Neural cell (in vitro differentiated cells): ENCODE measurements around the gene WFDC10B. TPM values are rescaled to one million over a fixed set of nuclear protein-coding genes. Genes with fewer than 3 reads are reported as not detected.
"Not testable (repeated sequence)": the region's sequence is repeated elsewhere in the genome, so short reads cannot be mapped to it uniquely, and the experiment has no call there.

Experiments
- H2AFZ ChIP-seq: fragments of 200-600, 300-800 bp; sonication (generic), shearing (Covaris generic); 2 replicates; pipeline ENCODE4 v1.6.0; 2014; ENCODE audit warnings: low read depth, mild to moderate bottlenecking, antibody characterized with exemption, low read length, moderate library complexity
- H3F3A ChIP-seq: fragments of 200-600 bp; shearing (Covaris generic); 2 replicates; pipeline ENCODE4 v1.6.1; 2016; ENCODE audit warnings: mild to moderate bottlenecking, moderate library complexity, mixed read lengths, antibody characterized with exemption, low read length; ENCODE audit not compliant: insufficient read depth, poor library complexity, severe bottlenecking
- H3K27ac ChIP-seq: fragments of 200-600, 300-800 bp; sonication (generic), shearing (Covaris generic); 2 replicates; pipeline ENCODE4 v1.5.1; 2014; ENCODE audit warnings: mild to moderate bottlenecking, low read length, moderate library complexity
- H3K27me3 ChIP-seq: fragments of 300-800, 200-600 bp; sonication (generic), shearing (Covaris generic); 2 replicates; pipeline ENCODE4 v1.6.0; 2014; ENCODE audit warnings: mild to moderate bottlenecking, low read depth, low read length, moderate library complexity; ENCODE audit not compliant: insufficient read depth
- H3K36me3 ChIP-seq: fragments of 300-800, 200-600 bp; sonication (generic), shearing (Covaris generic); 2 replicates; pipeline ENCODE4 v1.5.1; 2014; ENCODE audit warnings: mild to moderate bottlenecking, antibody characterized with exemption, low read length, moderate library complexity; ENCODE audit not compliant: insufficient read depth
- H3K4me2 ChIP-seq: fragments of 300-800, 200-600 bp; sonication (generic), shearing (Covaris generic); 2 replicates; pipeline ENCODE4 v1.6.0; 2014; ENCODE audit warnings: mild to moderate bottlenecking, low read length
- H3K4me3 ChIP-seq: fragments of 300-800, 200-600 bp; sonication (generic), shearing (Covaris generic); 2 replicates; pipeline ENCODE4 v1.5.1; 2014; ENCODE audit warnings: mild to moderate bottlenecking, low read length, moderate library complexity
- H3K79me2 ChIP-seq: fragments of 200-600 bp; shearing (Covaris generic); replicated peaks from 2 replicates; pipeline ENCODE4 v1.6.0; 2014; ENCODE audit warnings: mild to moderate bottlenecking, low read length, moderate library complexity; ENCODE audit not compliant: insufficient read depth
- H3K9ac ChIP-seq: fragments of 300-800, 200-600 bp; sonication (generic), shearing (Covaris generic); 2 replicates; pipeline ENCODE4 v1.6.1; 2016; ENCODE audit warnings: mild to moderate bottlenecking, low read length, mixed read lengths
- H3K9me2 ChIP-seq: fragments of 200-600 bp; shearing (Covaris generic); 2 replicates; pipeline ENCODE4 v1.6.1; 2016; ENCODE audit warnings: mild to moderate bottlenecking, low read length, mixed read lengths; ENCODE audit not compliant: insufficient read depth
- H3K9me3 ChIP-seq: fragments of 200-600, 300-800 bp; sonication (generic), shearing (Covaris generic); 2 replicates; pipeline ENCODE4 v1.6.1; 2016; ENCODE audit warnings: mild to moderate bottlenecking, mixed run types, low read length, moderate library complexity, mixed read lengths
- H4K20me1 ChIP-seq: fragments of 200-600 bp; shearing (Covaris generic); 2 replicates; pipeline ENCODE4 v1.6.1; 2016; ENCODE audit warnings: mild to moderate bottlenecking, mixed run types; ENCODE audit not compliant: insufficient read depth
- EP300 ChIP-seq: fragments of 450-650 bp; conservative IDR thresholded peaks from 2 replicates; pipeline ENCODE4 v1.6.1; 2014; ENCODE audit warnings: antibody characterized with exemption, mild to moderate bottlenecking, moderate library complexity; ENCODE audit not compliant: poor library complexity, severe bottlenecking
- EZH2 ChIP-seq: fragments of 200-600, 300-800 bp; shearing (Covaris generic), sonication (generic); IDR thresholded peaks from 2 replicates; pipeline ENCODE4 v1.6.1; 2014; ENCODE audit warnings: antibody characterized with exemption, low read length, borderline replicate concordance, mild to moderate bottlenecking; ENCODE audit not compliant: insufficient read depth, poor library complexity, severe bottlenecking
- MXI1 ChIP-seq: fragments of 450-650 bp; conservative IDR thresholded peaks from 2 replicates; pipeline ENCODE4 v1.6.1; 2014; ENCODE audit warnings: antibody characterized with exemption, mild to moderate bottlenecking; ENCODE audit not compliant: poor library complexity, severe bottlenecking
- POLR2AphosphoS5 ChIP-seq: IDR thresholded peaks from 2 replicates; pipeline ENCODE4 v1.6.1; 2012
- RAD21 ChIP-seq: fragments of 450-650 bp; conservative IDR thresholded peaks from 2 replicates; pipeline ENCODE4 v1.6.1; 2014; ENCODE audit warnings: antibody characterized with exemption, mild to moderate bottlenecking, moderate library complexity
- SMC3 ChIP-seq: fragments of 450-650 bp; conservative IDR thresholded peaks from 2 replicates; pipeline ENCODE4 v1.6.1; 2014; ENCODE audit warnings: antibody characterized with exemption, mild to moderate bottlenecking, moderate library complexity; ENCODE audit not compliant: poor library complexity
- TAF1 ChIP-seq: IDR thresholded peaks from 2 replicates; pipeline ENCODE4 v1.6.1; 2012; ENCODE audit warnings: low read depth
- polyA plus RNA-seq: library from polyadenylated mRNA; depleted of rRNA; stranded (reverse); fragments of >200 nt; gene quantifications from 2 replicates; pipeline ENCODE4 v1.2.3, GENCODE V29; 2014
- TF ChIP-seq, protein P1 (sequence below): fragments of 450-650 bp; IDR thresholded peaks from 2 replicates; pipeline ENCODE4 v1.5.1; 2014; ENCODE audit warnings: antibody characterized with exemption, mild to moderate bottlenecking, moderate library complexity; ENCODE audit not compliant: poor library complexity, severe bottlenecking
- TF ChIP-seq, protein P2 (sequence below): IDR thresholded peaks from 2 replicates; pipeline ENCODE4 v1.6.1; 2012; ENCODE audit warnings: borderline replicate concordance

The WFDC10B gene
- polyA plus RNA-seq, 1 donor from 2014 or later: not detected

- no peaks in the 10 kb centered on the region for H3K36me3 ChIP-seq
- no peak within 1 kb of the TSS for H3K27ac ChIP-seq
- no peak within 1 kb of the TSS for H3K4me2 ChIP-seq
- no peaks in the 10 kb centered on the region for H3K9me3 ChIP-seq
- H3F3A ChIP-seq: no peaks in the 10 kb centered on the region
- H3K9me2 ChIP-seq: no peaks in the 10 kb centered on the region
- no peaks in the 10 kb centered on the region for H4K20me1 ChIP-seq
- no peak within 1 kb of the TSS for H3K4me3 ChIP-seq
- H3K79me2 ChIP-seq: no peaks in the 10 kb centered on the region
- no peak within 1 kb of the TSS for H3K9ac ChIP-seq
- no peak within 1 kb of the TSS for H2AFZ ChIP-seq
- no peaks in the 10 kb centered on the region for H3K27me3 ChIP-seq
- TF ChIP-seq SMC3 (no peak), EZH2 (no peak)
These were observed 17.2 kb upstream of the WFDC10B start, which contains the start of gene SPINT4 for GRCh38 chr20:45722047-45722446. SPINT4 (plus strand) TSS chr20:45722347; CDS start chr20:45722368, 21 bp downstream.

- H3K79me2 ChIP-seq, H3K27me3 ChIP-seq, H3K9me2 ChIP-seq, H3K9ac ChIP-seq, H2AFZ ChIP-seq, H3K4me2 ChIP-seq, H3K4me3 ChIP-seq, H3K9me3 ChIP-seq, H4K20me1 ChIP-seq, H3K27ac ChIP-seq, H3K36me3 ChIP-seq, H3F3A ChIP-seq: not testable (repeated sequence)
These were observed 11.4 kb upstream of the WFDC10B start for GRCh38 chr20:45716141-45716688.

GRCh38 chr20:45701873-45702272 lies 2.9 kb downstream of the WFDC10B start, which contains the start of gene WFDC13:
WFDC13 (plus strand) TSS chr20:45702038; CDS start chr20:45702124, 86 bp downstream.
- no peak within 1 kb of the TSS for H3K4me3 ChIP-seq
- H3K4me2 ChIP-seq: no peak within 1 kb of the TSS
- H3K9ac ChIP-seq: no peak within 1 kb of the TSS
- H3K36me3 ChIP-seq: no peaks in the 10 kb centered on the region
- TF ChIP-seq RAD21: no peak
- no peak for TF ChIP-seq MXI1
- TF ChIP-seq EZH2: no peak
- no peak for TF ChIP-seq SMC3
- TF ChIP-seq, protein P1, sequence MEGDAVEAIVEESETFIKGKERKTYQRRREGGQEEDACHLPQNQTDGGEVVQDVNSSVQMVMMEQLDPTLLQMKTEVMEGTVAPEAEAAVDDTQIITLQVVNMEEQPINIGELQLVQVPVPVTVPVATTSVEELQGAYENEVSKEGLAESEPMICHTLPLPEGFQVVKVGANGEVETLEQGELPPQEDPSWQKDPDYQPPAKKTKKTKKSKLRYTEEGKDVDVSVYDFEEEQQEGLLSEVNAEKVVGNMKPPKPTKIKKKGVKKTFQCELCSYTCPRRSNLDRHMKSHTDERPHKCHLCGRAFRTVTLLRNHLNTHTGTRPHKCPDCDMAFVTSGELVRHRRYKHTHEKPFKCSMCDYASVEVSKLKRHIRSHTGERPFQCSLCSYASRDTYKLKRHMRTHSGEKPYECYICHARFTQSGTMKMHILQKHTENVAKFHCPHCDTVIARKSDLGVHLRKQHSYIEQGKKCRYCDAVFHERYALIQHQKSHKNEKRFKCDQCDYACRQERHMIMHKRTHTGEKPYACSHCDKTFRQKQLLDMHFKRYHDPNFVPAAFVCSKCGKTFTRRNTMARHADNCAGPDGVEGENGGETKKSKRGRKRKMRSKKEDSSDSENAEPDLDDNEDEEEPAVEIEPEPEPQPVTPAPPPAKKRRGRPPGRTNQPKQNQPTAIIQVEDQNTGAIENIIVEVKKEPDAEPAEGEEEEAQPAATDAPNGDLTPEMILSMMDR: no peak
- TF ChIP-seq, protein P2, sequence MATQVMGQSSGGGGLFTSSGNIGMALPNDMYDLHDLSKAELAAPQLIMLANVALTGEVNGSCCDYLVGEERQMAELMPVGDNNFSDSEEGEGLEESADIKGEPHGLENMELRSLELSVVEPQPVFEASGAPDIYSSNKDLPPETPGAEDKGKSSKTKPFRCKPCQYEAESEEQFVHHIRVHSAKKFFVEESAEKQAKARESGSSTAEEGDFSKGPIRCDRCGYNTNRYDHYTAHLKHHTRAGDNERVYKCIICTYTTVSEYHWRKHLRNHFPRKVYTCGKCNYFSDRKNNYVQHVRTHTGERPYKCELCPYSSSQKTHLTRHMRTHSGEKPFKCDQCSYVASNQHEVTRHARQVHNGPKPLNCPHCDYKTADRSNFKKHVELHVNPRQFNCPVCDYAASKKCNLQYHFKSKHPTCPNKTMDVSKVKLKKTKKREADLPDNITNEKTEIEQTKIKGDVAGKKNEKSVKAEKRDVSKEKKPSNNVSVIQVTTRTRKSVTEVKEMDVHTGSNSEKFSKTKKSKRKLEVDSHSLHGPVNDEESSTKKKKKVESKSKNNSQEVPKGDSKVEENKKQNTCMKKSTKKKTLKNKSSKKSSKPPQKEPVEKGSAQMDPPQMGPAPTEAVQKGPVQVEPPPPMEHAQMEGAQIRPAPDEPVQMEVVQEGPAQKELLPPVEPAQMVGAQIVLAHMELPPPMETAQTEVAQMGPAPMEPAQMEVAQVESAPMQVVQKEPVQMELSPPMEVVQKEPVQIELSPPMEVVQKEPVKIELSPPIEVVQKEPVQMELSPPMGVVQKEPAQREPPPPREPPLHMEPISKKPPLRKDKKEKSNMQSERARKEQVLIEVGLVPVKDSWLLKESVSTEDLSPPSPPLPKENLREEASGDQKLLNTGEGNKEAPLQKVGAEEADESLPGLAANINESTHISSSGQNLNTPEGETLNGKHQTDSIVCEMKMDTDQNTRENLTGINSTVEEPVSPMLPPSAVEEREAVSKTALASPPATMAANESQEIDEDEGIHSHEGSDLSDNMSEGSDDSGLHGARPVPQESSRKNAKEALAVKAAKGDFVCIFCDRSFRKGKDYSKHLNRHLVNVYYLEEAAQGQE: no peak
- no peak for TF ChIP-seq POLR2AphosphoS5
- TF ChIP-seq TAF1: no peak
- TF ChIP-seq EP300: no peak
- H4K20me1 ChIP-seq: no peaks in the 10 kb centered on the region
- H3K9me2 ChIP-seq: no peaks in the 10 kb centered on the region
- no peaks in the 10 kb centered on the region for H3K9me3 ChIP-seq
- no peak within 1 kb of the TSS for H2AFZ ChIP-seq
- H3K27ac ChIP-seq: no peak within 1 kb of the TSS
- no peaks in the 10 kb centered on the region for H3K27me3 ChIP-seq
- no peaks in the 10 kb centered on the region for H3F3A ChIP-seq
- H3K79me2 ChIP-seq: no peaks in the 10 kb centered on the region
